Karpas-422 (cell line): ENCODE data around the gene TAF6L. TPM values are rescaled to one million over a fixed set of nuclear protein-coding genes. Genes with fewer than 3 reads are reported as not detected.
"Not testable (repeated sequence)": the region's sequence is repeated elsewhere in the genome, so short reads cannot be mapped to it uniquely, and the experiment has no call there.

Source experiments
- DNase-seq: peaks from one replicate; pipeline ENCODE4 v3.0.0-alpha.2; 2015
- H2AFZ ChIP-seq: fragments of 200-600 bp; sonication (generic); 2 replicates; pipeline ENCODE4 v1.6.1; 2014; ENCODE audit warnings: antibody characterized with exemption, low read length, mixed read lengths
- H3K27ac ChIP-seq: fragments of 200-600 bp; sonication (generic); 2 replicates; pipeline ENCODE4 v1.5.1; 2014; ENCODE audit warnings: mild to moderate bottlenecking, low read length, moderate library complexity
- H3K27me3 ChIP-seq: fragments of 200-600 bp; sonication (generic); 2 replicates; pipeline ENCODE4 v1.6.1; 2014; ENCODE audit warnings: low read length, mixed read lengths
- H3K36me3 ChIP-seq: fragments of 200-600 bp; sonication (generic); 2 replicates; pipeline ENCODE4 v1.6.1; 2014; ENCODE audit warnings: low read length, mixed read lengths; ENCODE audit not compliant: insufficient read depth
- H3K4me1 ChIP-seq: fragments of 200-600 bp; sonication (generic); 2 replicates; pipeline ENCODE4 v1.6.1; 2014; ENCODE audit warnings: mild to moderate bottlenecking, low read length, mixed read lengths
- H3K4me2 ChIP-seq: fragments of 200-600 bp; sonication (generic); 2 replicates; pipeline ENCODE4 v1.6.1; 2014; ENCODE audit warnings: low read length, low read depth, mild to moderate bottlenecking; ENCODE audit not compliant: poor library complexity, severe bottlenecking
- H3K4me3 ChIP-seq: fragments of 200-600 bp; sonication (generic); 2 replicates; pipeline ENCODE4 v1.5.1; 2014; ENCODE audit warnings: mild to moderate bottlenecking, antibody characterized with exemption, low read length, mixed read lengths
- H3K79me2 ChIP-seq: fragments of 200-600 bp; sonication (generic); 2 replicates; pipeline ENCODE4 v1.6.1; 2014; ENCODE audit warnings: mild to moderate bottlenecking, low read length, mixed read lengths
- H3K9ac ChIP-seq: fragments of 200-600 bp; sonication (generic); 2 replicates; pipeline ENCODE4 v1.6.0; 2014; ENCODE audit warnings: low read length
- H3K9me2 ChIP-seq: fragments of 200-600 bp; sonication (generic), shearing (Covaris generic); replicated peaks from 2 replicates; pipeline ENCODE4 v1.6.0; 2014; ENCODE audit warnings: mild to moderate bottlenecking, low read length, moderate library complexity; ENCODE audit not compliant: insufficient read depth
- H3K9me3 ChIP-seq: fragments of 300-700, 200-600 bp; sonication (generic); 2 replicates; pipeline ENCODE4 v1.6.1; 2014; ENCODE audit warnings: low read length, mixed read lengths
- H4K20me1 ChIP-seq: fragments of 200-600 bp; sonication (generic); 2 replicates; pipeline ENCODE4 v1.6.1; 2014; ENCODE audit warnings: mild to moderate bottlenecking, antibody characterized with exemption, low read length, low read depth; ENCODE audit not compliant: insufficient read depth
- total RNA-seq: library from RNA; depleted of rRNA; stranded (reverse); fragments of >200 nt; shearing (Covaris generic); gene quantifications from 2 replicates; pipeline ENCODE4 v1.2.3, GENCODE V29; 2014; ENCODE audit warnings: low replicate concordance

The TAF6L gene
- total RNA-seq, 1 experiment from 2014 or later = 10.4 TPM

GRCh38 chr11:62752994-62753735, 18.0 kb upstream of the TAF6L start:
- Histone ChIP-seq H3K9me3 (no peaks in the 10 kb centered on the region), H3K4me1 (peaks cover 17% of the 10 kb centered on the region), H3K36me3 (no peaks in the 10 kb centered on the region), H3K9ac (peak overlapping the region; percentile 87), H3K9me2 (no peaks in the 10 kb centered on the region), H2AFZ (no peak overlapping the region), H3K4me3 (peak overlapping the region; percentile 84), H3K4me2 (peak overlapping the region; percentile 65), H3K27me3 (no peaks in the 10 kb centered on the region), H3K79me2 (peaks cover 17% of the 10 kb centered on the region), H3K27ac (no peak overlapping the region), H4K20me1 (no peaks in the 10 kb centered on the region)
- DNase-seq = no peak

- peak within 1 kb of the TSS; percentile 87; the same call in 1 of the 2 replicates for H2AFZ ChIP-seq
- H3K9ac ChIP-seq = peak within 1 kb of the TSS; percentile 87
- DNase-seq = peak; percentile 98
- H3K36me3 ChIP-seq = no peaks in the 10 kb centered on the region
- no peaks in the 10 kb centered on the region for H3K27me3 ChIP-seq
- no peaks in the 10 kb centered on the region for H3K9me3 ChIP-seq
- peaks cover 17% of the 10 kb centered on the region for H3K79me2 ChIP-seq
- peak within 1 kb of the TSS; percentile 66 for H3K4me2 ChIP-seq
- H3K9me2 ChIP-seq = no peaks in the 10 kb centered on the region
- H3K4me3 ChIP-seq = peak within 1 kb of the TSS; percentile 84
- H4K20me1 ChIP-seq = no peaks in the 10 kb centered on the region
- peak within 1 kb of the TSS; percentile 79 for H3K27ac ChIP-seq
- peaks cover 16% of the 10 kb centered on the region for H3K4me1 ChIP-seq
These were observed 17.2 kb upstream of the TAF6L start, which contains the start of gene ZBTB3 for GRCh38 chr11:62753736-62754603. ZBTB3 (minus strand) TSS chr11:62754160; CDS start chr11:62753664, 496 bp downstream.

GRCh38 chr11:62755086-62755615, 16.0 kb upstream of the TAF6L start:
- Histone ChIP-seq H3K9ac (no peak overlapping the region; the same call in 1 of the 2 replicates), H3K9me2 (no peaks in the 10 kb centered on the region), H2AFZ (no peak overlapping the region), H3K27me3 (no peaks in the 10 kb centered on the region), H3K4me3 (no peak overlapping the region; the same call in 1 of the 2 replicates), H3K36me3 (no peaks in the 10 kb centered on the region), H3K4me2 (peak overlapping the region; percentile 66), H3K79me2 (peaks cover 17% of the 10 kb centered on the region), H3K27ac (no peak overlapping the region), H4K20me1 (no peaks in the 10 kb centered on the region), H3K4me1 (peaks cover 20% of the 10 kb centered on the region), H3K9me3 (no peaks in the 10 kb centered on the region)
- DNase-seq = no peak

- Histone ChIP-seq H3K9me3 (no peaks in the 10 kb centered on the region), H3K4me1 (peaks cover 29% of the 10 kb centered on the region), H2AFZ (no peak overlapping the region), H3K4me3 (no peak overlapping the region), H3K9me2 (no peaks in the 10 kb centered on the region), H3K36me3 (peaks cover 3% of the 10 kb centered on the region; the same call in 1 of the 2 replicates), H3K27me3 (no peaks in the 10 kb centered on the region), H4K20me1 (no peaks in the 10 kb centered on the region), H3K27ac (no peak overlapping the region), H3K9ac (no peak overlapping the region), H3K79me2 (peaks cover 19% of the 10 kb centered on the region), H3K4me2 (no peak overlapping the region)
- no peak for DNase-seq
These were observed 13.1 kb upstream of the TAF6L start for GRCh38 chr11:62757846-62758788.

- H3K9me3 ChIP-seq, DNase-seq, H3K27ac ChIP-seq, H3K9me2 ChIP-seq, H4K20me1 ChIP-seq, H3K36me3 ChIP-seq, H2AFZ ChIP-seq, H3K27me3 ChIP-seq: not testable (repeated sequence)
- peaks cover 18% of the 10 kb centered on the region for H3K79me2 ChIP-seq
- H3K4me3 ChIP-seq = peak overlapping the region; percentile 31; the same call in 1 of the 2 replicates
- H3K4me2 ChIP-seq = peak overlapping the region; percentile 77
- H3K9ac ChIP-seq = peak overlapping the region; percentile 87; the same call in 1 of the 2 replicates
- H3K4me1 ChIP-seq = peaks cover 17% of the 10 kb centered on the region
These were observed 10.3 kb upstream of the TAF6L start for GRCh38 chr11:62760867-62761227.

- Histone ChIP-seq H3K27me3 (no peaks in the 10 kb centered on the region), H3K4me2 (peak overlapping the region; percentile 98), H3K9ac (peak overlapping the region; percentile 90), H3K4me3 (peak overlapping the region; percentile 98), H3K4me1 (peaks cover 28% of the 10 kb centered on the region), H3K9me3 (no peaks in the 10 kb centered on the region), H2AFZ (peak overlapping the region; percentile 85; the same call in 1 of the 2 replicates), H3K36me3 (0 out of 2 replicates have a peak, but pooled peaks cover 4% of the 10 kb centered on the region), H3K27ac (peak overlapping the region; percentile 62), H3K9me2 (no peaks in the 10 kb centered on the region), H3K79me2 (peaks cover 28% of the 10 kb centered on the region), H4K20me1 (no peaks in the 10 kb centered on the region)
- peak; percentile 62 for DNase-seq
These were observed 435 bp upstream of the TAF6L start for GRCh38 chr11:62770778-62771143.

- no peak overlapping the region for H3K4me3 ChIP-seq
- H3K4me1 ChIP-seq = peaks cover 28% of the 10 kb centered on the region
- H2AFZ ChIP-seq = no peak overlapping the region
- H3K9ac ChIP-seq = no peak overlapping the region
- no peaks in the 10 kb centered on the region for H3K36me3 ChIP-seq
- H3K27ac ChIP-seq = no peak overlapping the region
- no peak for DNase-seq
- peaks cover 28% of the 10 kb centered on the region for H3K79me2 ChIP-seq
- no peaks in the 10 kb centered on the region for H4K20me1 ChIP-seq
- no peak overlapping the region for H3K4me2 ChIP-seq
- H3K9me3 ChIP-seq = no peaks in the 10 kb centered on the region
- H3K27me3 ChIP-seq = no peaks in the 10 kb centered on the region
- H3K9me2 ChIP-seq = no peaks in the 10 kb centered on the region
These were observed 3.2 kb downstream of the TAF6L start for GRCh38 chr11:62774407-62774806.
